Mesenchymal stem cell (in vitro differentiated cells and primary cell): Measurements from ENCODE around the gene SNRNP35.

Experiments used
- DNase-seq: peaks from one replicate; pipeline ENCODE4 v3.0.0-alpha.2; 2013
- H2AFZ ChIP-seq: one replicate; pipeline ENCODE4 v1.6.1; 2013; ENCODE audit warnings: low read depth, mild to moderate bottlenecking, control low read depth, inconsistent platforms, low read length, moderate library complexity
- H2AK5ac ChIP-seq: 2 replicates; pipeline ENCODE4 v1.6.1; 2013; ENCODE audit warnings: low read length, moderate library complexity, mild to moderate bottlenecking, inconsistent platforms; ENCODE audit not compliant: severe bottlenecking
- H2BK120ac ChIP-seq: one replicate; pipeline ENCODE4 v1.6.1; 2013; ENCODE audit warnings: low read depth, mild to moderate bottlenecking, inconsistent platforms, low read length, moderate library complexity
- H2BK12ac ChIP-seq, 2 experiments: one replicate each; pipeline ENCODE4 v1.6.1; 2013; ENCODE audit warnings: inconsistent platforms in 2 of 2, low read length in 2 of 2, mild to moderate bottlenecking in 2 of 2, moderate library complexity in 2 of 2, control low read depth in 1 of 2
- H2BK15ac ChIP-seq: one replicate; pipeline ENCODE4 v1.6.1; 2013; ENCODE audit warnings: mild to moderate bottlenecking, low read depth, inconsistent platforms; ENCODE audit not compliant: poor library complexity, severe bottlenecking
- H2BK5ac ChIP-seq: 2 replicates; pipeline ENCODE4 v1.6.1; 2013; ENCODE audit warnings: low read depth, mild to moderate bottlenecking, low read length, control low read depth, inconsistent platforms; ENCODE audit not compliant: poor library complexity, severe bottlenecking
- H3K14ac ChIP-seq, 2 experiments: one replicate each; pipeline ENCODE4 v1.6.1; 2013; ENCODE audit warnings: inconsistent platforms in 2 of 2, low read length in 2 of 2, control low read depth in 1 of 2, mild to moderate bottlenecking in 1 of 2, moderate library complexity in 1 of 2
- H3K18ac ChIP-seq, 2 experiments: one replicate each; pipeline ENCODE4 v1.6.1; 2013; ENCODE audit warnings: inconsistent platforms in 2 of 2, low read length in 2 of 2, control low read depth in 1 of 2, low read depth in 1 of 2, mild to moderate bottlenecking in 1 of 2
- H3K23ac ChIP-seq, 2 experiments: one replicate each; pipeline ENCODE4 v1.6.1; 2013; ENCODE audit warnings: inconsistent platforms in 2 of 2, low read length in 2 of 2, mild to moderate bottlenecking in 2 of 2, moderate library complexity in 2 of 2, control low read depth in 1 of 2
- H3K27ac ChIP-seq: 2 replicates; pipeline ENCODE4 v1.5.1; 2013; ENCODE audit warnings: mild to moderate bottlenecking, moderate library complexity, low read length, control low read depth, inconsistent platforms; ENCODE audit not compliant: poor library complexity, severe bottlenecking
- H3K27me3 ChIP-seq, 2 experiments: 2 replicates each; pipeline versions ENCODE4 v1.6.1 to v1.7.0; 2013; ENCODE audit warnings: low read length in 2 of 2, mild to moderate bottlenecking in 2 of 2, moderate library complexity in 2 of 2, control low read depth in 1 of 2, inconsistent platforms in 1 of 2; ENCODE audit not compliant: control insufficient read depth in 1 of 2, insufficient read depth in 1 of 2
- H3K36me3 ChIP-seq, 2 experiments: 2 replicates each; pipeline versions ENCODE4 v1.6.1 to v1.7.0; 2013; ENCODE audit warnings: low read length in 2 of 2, control low read depth in 1 of 2, inconsistent platforms in 1 of 2, low read depth in 1 of 2, mild to moderate bottlenecking in 1 of 2; ENCODE audit not compliant: insufficient read depth in 2 of 2, control insufficient read depth in 1 of 2
- H3K4ac ChIP-seq, 2 experiments: one replicate each; pipeline ENCODE4 v1.6.1; 2013; ENCODE audit warnings: inconsistent platforms in 2 of 2, low read length in 2 of 2, mild to moderate bottlenecking in 2 of 2, moderate library complexity in 2 of 2, control low read depth in 1 of 2, low read depth in 1 of 2
- H3K4me1 ChIP-seq: 2 replicates; pipeline ENCODE4 v1.6.1; 2013; ENCODE audit warnings: low read depth, low read length, control low read depth; ENCODE audit not compliant: control insufficient read depth, insufficient read depth
- H3K4me2 ChIP-seq: 2 replicates; pipeline ENCODE4 v1.6.1; 2013; ENCODE audit warnings: low read length, mild to moderate bottlenecking, inconsistent platforms; ENCODE audit not compliant: poor library complexity, severe bottlenecking
- H3K4me3 ChIP-seq, 2 experiments: 2 replicates each; pipeline versions ENCODE4 v1.5.1 to v1.7.0; 2013; ENCODE audit warnings: low read length in 2 of 2, mild to moderate bottlenecking in 2 of 2, control low read depth in 1 of 2, low read depth in 1 of 2; ENCODE audit not compliant: insufficient read depth in 1 of 2
- H3K79me1 ChIP-seq: replicated peaks from 2 replicates; pipeline ENCODE4 v1.6.1; 2013; ENCODE audit warnings: mild to moderate bottlenecking, control low read depth, low read length, inconsistent platforms; ENCODE audit not compliant: poor library complexity, severe bottlenecking
- H3K9ac ChIP-seq: 2 replicates; pipeline ENCODE4 v1.7.0; 2013; ENCODE audit warnings: mild to moderate bottlenecking, low read length, moderate library complexity
- H3K9me3 ChIP-seq: 2 replicates; pipeline ENCODE4 v1.7.0; 2013; ENCODE audit warnings: mild to moderate bottlenecking, low read length; ENCODE audit not compliant: control insufficient read depth
- H4K8ac ChIP-seq: one replicate; pipeline ENCODE4 v1.6.1; 2013; ENCODE audit warnings: inconsistent platforms, mild to moderate bottlenecking, low read length, moderate library complexity
- H4K91ac ChIP-seq: one replicate; pipeline ENCODE4 v1.6.1; 2013; ENCODE audit warnings: mild to moderate bottlenecking, low read length, inconsistent platforms
- WGBS: methylation state at CpG from one replicate; pipeline ENCODE4 v1.1.7; 2013; ENCODE audit warnings: mixed read lengths; 5-methylcytosine and 5-hydroxymethylcytosine counted together

The SNRNP35 gene

DNA sequence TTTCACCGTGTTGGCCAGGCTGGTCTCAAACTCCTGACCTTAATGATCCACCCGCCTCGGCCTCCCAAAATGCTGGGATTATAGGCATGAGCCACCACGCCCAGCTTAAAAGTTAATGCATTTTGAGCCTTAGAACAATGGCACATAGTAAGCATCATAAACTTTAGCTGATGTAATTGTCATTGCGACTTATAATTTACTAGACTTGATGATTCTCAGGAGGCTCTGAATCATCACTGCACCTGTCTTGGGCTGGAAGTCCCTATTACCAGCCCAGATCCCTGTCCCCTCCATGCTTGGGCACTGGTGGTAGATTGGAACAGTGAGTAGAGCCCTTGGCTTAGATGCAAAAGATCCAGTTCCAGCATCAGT, 47.9 kb upstream of the SNRNP35 start:
- Histone ChIP-seq H2AK5ac (no peak overlapping the region), H2BK5ac (no peak overlapping the region), H3K4me3 (no peak overlapping the region), H3K18ac (no peak overlapping the region), H3K9ac (no peak overlapping the region), H2AFZ (no peak overlapping the region), H3K9me3 (no peaks in the 10 kb centered on the region), H3K4me1 (no peaks in the 10 kb centered on the region), H3K23ac (no peak overlapping the region), H3K4me2 (no peak overlapping the region), H3K27me3 (no peaks in the 10 kb centered on the region), H3K4ac (no peak overlapping the region), H3K27ac (no peak overlapping the region), H2BK120ac (no peak overlapping the region), H2BK15ac (no peak overlapping the region), H4K91ac (no peak overlapping the region), H3K79me1 (peaks cover 4% of the 10 kb centered on the region), H4K8ac (no peak overlapping the region), H3K36me3 (peaks cover 44 to 46% of the 10 kb centered on the region in 2 experiments), H2BK12ac (no peak overlapping the region), H3K14ac (no peak overlapping the region)
- 93% methylated on average over 5 of the region's 5 CpGs for WGBS
- no peak for DNase-seq

DNA sequence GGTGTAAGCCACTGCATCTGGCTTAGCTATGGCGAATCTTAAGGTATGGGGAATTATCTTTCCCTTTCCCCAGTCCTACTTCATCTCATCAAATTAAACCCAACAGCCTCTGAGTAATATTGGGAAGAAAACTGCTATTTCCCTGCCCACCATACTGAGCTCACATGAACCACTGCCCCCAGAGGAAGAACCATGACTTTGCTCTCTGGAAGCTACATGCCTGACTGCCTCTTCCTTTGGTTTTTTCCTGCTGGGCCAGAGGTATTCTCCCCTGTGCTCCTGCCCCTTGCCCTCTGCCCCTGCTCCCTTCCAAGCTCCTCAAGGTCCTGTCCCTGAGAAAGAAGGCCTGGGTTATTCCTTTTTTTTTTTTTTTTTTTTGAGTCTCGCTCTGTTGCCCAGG, 36.6 kb upstream of the SNRNP35 start:
- H3K4ac ChIP-seq = no peak overlapping the region
- H3K4me1 ChIP-seq = no peaks in the 10 kb centered on the region
- no peaks in the 10 kb centered on the region for H3K79me1 ChIP-seq
- no peak overlapping the region for H3K4me3 ChIP-seq
- H2AFZ ChIP-seq = no peak overlapping the region
- no peak overlapping the region for H3K18ac ChIP-seq
- no peak for DNase-seq
- H2BK15ac ChIP-seq = no peak overlapping the region
- no peak overlapping the region for H3K4me2 ChIP-seq
- no peak overlapping the region for H2BK5ac ChIP-seq
- H3K36me3 ChIP-seq = peaks cover 18 to 20% of the 10 kb centered on the region in 2 experiments
- no peak overlapping the region for H3K23ac ChIP-seq
- no peak overlapping the region for H4K8ac ChIP-seq
- no peak overlapping the region for H3K14ac ChIP-seq
- H3K9me3 ChIP-seq = no peaks in the 10 kb centered on the region
- 92% methylated on average over 2 of the region's 2 CpGs for WGBS
- H4K91ac ChIP-seq = no peak overlapping the region
- no peak overlapping the region for H3K9ac ChIP-seq
- H3K27ac ChIP-seq = no peak overlapping the region
- no peaks in the 10 kb centered on the region for H3K27me3 ChIP-seq
- H2BK12ac ChIP-seq = no peak overlapping the region
- H2AK5ac ChIP-seq = no peak overlapping the region
- no peak overlapping the region for H2BK120ac ChIP-seq

GRCh38 chr12:123427036-123427769, 30.7 kb upstream of the SNRNP35 start:
- Histone ChIP-seq H2BK5ac (no peak overlapping the region), H3K23ac (peak overlapping the region in 1 of 2 experiments; percentile 60), H3K18ac (no peak overlapping the region), H3K4me2 (no peak overlapping the region), H3K27me3 (no peaks in the 10 kb centered on the region), H3K4ac (no peak overlapping the region), H2AK5ac (no peak overlapping the region), H3K9ac (no peak overlapping the region), H2BK12ac (no peak overlapping the region), H3K14ac (no peak overlapping the region), H2BK15ac (no peak overlapping the region), H3K27ac (no peak overlapping the region), H3K79me1 (peaks cover 7% of the 10 kb centered on the region), H3K9me3 (no peaks in the 10 kb centered on the region), H3K36me3 (peaks cover 14 to 17% of the 10 kb centered on the region in 2 experiments), H2BK120ac (no peak overlapping the region), H3K4me3 (no peak overlapping the region), H3K4me1 (no peaks in the 10 kb centered on the region), H4K8ac (no peak overlapping the region), H2AFZ (no peak overlapping the region), H4K91ac (no peak overlapping the region)
- 97% methylated on average over 8 of the region's 8 CpGs for WGBS
- no peak for DNase-seq

DNA sequence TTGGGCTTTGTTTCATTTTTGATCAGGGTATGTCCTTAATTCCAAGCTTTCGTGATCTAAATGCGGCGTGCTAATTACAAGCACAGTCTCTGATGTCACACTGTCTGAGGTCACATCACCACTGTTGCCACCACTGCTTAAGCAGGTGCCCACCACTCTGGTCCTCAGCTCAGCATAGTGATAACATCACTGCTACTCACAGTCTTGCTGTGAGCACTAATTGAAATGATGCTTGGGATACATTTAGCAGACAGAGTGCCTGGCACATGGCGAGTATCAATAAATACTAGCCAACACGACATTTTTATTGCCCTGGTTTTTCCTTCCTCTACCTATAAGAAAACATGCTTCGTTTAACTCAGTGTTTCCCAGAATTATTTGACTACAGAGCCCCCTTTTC, 29.3 kb upstream of the SNRNP35 start:
- no peaks in the 10 kb centered on the region for H3K27me3 ChIP-seq
- no peak overlapping the region for H3K4me3 ChIP-seq
- no peak overlapping the region for H2AK5ac ChIP-seq
- WGBS = 80% methylated on average over 6 of the region's 6 CpGs
- no peak overlapping the region for H2BK120ac ChIP-seq
- H3K9ac ChIP-seq = no peak overlapping the region
- H2BK12ac ChIP-seq = no peak overlapping the region
- peaks cover 8% of the 10 kb centered on the region for H3K79me1 ChIP-seq
- no peak overlapping the region for H3K23ac ChIP-seq
- no peak overlapping the region for H3K18ac ChIP-seq
- H3K14ac ChIP-seq = no peak overlapping the region
- peaks cover 3% of the 10 kb centered on the region for H3K4me1 ChIP-seq
- peaks cover 9 to 11% of the 10 kb centered on the region in 2 experiments for H3K36me3 ChIP-seq
- H4K91ac ChIP-seq = no peak overlapping the region
- no peaks in the 10 kb centered on the region for H3K9me3 ChIP-seq
- DNase-seq = no peak
- H2AFZ ChIP-seq = no peak overlapping the region
- H4K8ac ChIP-seq = no peak overlapping the region
- no peak overlapping the region for H2BK5ac ChIP-seq
- H3K4me2 ChIP-seq = no peak overlapping the region
- no peak overlapping the region for H3K4ac ChIP-seq
- no peak overlapping the region for H2BK15ac ChIP-seq
- no peak overlapping the region for H3K27ac ChIP-seq
